Ishikawa (cell line): ENCODE measurements around the gene MLLT3.

Experiments
- CEBPB ChIP-seq: IDR thresholded peaks from 2 replicates; pipeline ENCODE4 v1.6.1; 2012
- CREB1 ChIP-seq: IDR thresholded peaks from 2 replicates; pipeline ENCODE4 v1.6.1; 2012; ENCODE audit warnings: low read depth
- EGR1 ChIP-seq: IDR thresholded peaks from 2 replicates; pipeline ENCODE4 v1.6.1; 2012
- EP300 ChIP-seq: IDR thresholded peaks from 2 replicates; pipeline ENCODE4 v1.6.1; 2012; ENCODE audit warnings: borderline replicate concordance
- FOXM1 ChIP-seq: IDR thresholded peaks from 2 replicates; pipeline ENCODE4 v1.6.1; 2012; ENCODE audit warnings: low read depth, borderline replicate concordance
- NFIC ChIP-seq: IDR thresholded peaks from 2 replicates; pipeline ENCODE4 v1.6.1; 2012
- RAD21 ChIP-seq: IDR thresholded peaks from 2 replicates; pipeline ENCODE4 v1.6.1; 2012; ENCODE audit warnings: low read depth
- TAF1 ChIP-seq: IDR thresholded peaks from 2 replicates; pipeline ENCODE4 v1.6.1; 2012; ENCODE audit warnings: low read depth, mild to moderate bottlenecking
- TCF12 ChIP-seq: IDR thresholded peaks from 2 replicates; pipeline ENCODE4 v1.6.1; 2012; ENCODE audit warnings: low read depth
- TEAD4 ChIP-seq: IDR thresholded peaks from 2 replicates; pipeline ENCODE4 v1.6.1; 2012
- YY1 ChIP-seq: IDR thresholded peaks from 2 replicates; pipeline ENCODE4 v1.6.1; 2012; ENCODE audit warnings: low read depth
- ZBTB7A ChIP-seq: IDR thresholded peaks from 2 replicates; pipeline ENCODE4 v1.6.1; 2012; ENCODE audit warnings: low read depth
- TF ChIP-seq, protein P1 (sequence below): IDR thresholded peaks from 2 replicates; pipeline ENCODE4 v1.6.1; 2012; ENCODE audit warnings: low read depth, mild to moderate bottlenecking
- TF ChIP-seq, protein P2 (sequence below): IDR thresholded peaks from 2 replicates; pipeline ENCODE4 v1.6.1; 2012
- TF ChIP-seq, protein P3 (sequence below): IDR thresholded peaks from 2 replicates; pipeline ENCODE4 v1.6.1; 2012

Gene MLLT3

DNA sequence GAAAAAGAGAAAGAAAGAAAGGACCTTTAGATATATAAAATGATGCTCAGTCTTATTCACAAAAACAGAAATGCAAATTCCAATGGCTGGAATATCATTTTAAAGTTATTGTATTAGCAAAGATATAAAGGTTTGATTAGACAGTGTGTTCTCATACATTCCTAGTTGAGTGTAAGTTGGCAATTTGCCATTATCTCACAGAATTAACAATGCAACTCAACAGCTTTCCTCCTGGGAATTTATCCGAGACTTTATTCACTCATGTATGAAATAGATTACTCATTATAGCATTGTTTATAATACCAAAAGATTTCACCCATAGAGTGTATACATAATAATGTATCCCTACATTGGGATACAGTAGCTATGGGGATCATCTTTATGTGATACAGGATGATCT is 27.1 kb upstream of the MLLT3 start:
- TF ChIP-seq NFIC (peak; percentile 57), YY1 (no peak)
- TF ChIP-seq, protein P1, sequence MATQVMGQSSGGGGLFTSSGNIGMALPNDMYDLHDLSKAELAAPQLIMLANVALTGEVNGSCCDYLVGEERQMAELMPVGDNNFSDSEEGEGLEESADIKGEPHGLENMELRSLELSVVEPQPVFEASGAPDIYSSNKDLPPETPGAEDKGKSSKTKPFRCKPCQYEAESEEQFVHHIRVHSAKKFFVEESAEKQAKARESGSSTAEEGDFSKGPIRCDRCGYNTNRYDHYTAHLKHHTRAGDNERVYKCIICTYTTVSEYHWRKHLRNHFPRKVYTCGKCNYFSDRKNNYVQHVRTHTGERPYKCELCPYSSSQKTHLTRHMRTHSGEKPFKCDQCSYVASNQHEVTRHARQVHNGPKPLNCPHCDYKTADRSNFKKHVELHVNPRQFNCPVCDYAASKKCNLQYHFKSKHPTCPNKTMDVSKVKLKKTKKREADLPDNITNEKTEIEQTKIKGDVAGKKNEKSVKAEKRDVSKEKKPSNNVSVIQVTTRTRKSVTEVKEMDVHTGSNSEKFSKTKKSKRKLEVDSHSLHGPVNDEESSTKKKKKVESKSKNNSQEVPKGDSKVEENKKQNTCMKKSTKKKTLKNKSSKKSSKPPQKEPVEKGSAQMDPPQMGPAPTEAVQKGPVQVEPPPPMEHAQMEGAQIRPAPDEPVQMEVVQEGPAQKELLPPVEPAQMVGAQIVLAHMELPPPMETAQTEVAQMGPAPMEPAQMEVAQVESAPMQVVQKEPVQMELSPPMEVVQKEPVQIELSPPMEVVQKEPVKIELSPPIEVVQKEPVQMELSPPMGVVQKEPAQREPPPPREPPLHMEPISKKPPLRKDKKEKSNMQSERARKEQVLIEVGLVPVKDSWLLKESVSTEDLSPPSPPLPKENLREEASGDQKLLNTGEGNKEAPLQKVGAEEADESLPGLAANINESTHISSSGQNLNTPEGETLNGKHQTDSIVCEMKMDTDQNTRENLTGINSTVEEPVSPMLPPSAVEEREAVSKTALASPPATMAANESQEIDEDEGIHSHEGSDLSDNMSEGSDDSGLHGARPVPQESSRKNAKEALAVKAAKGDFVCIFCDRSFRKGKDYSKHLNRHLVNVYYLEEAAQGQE: no peak

DNA sequence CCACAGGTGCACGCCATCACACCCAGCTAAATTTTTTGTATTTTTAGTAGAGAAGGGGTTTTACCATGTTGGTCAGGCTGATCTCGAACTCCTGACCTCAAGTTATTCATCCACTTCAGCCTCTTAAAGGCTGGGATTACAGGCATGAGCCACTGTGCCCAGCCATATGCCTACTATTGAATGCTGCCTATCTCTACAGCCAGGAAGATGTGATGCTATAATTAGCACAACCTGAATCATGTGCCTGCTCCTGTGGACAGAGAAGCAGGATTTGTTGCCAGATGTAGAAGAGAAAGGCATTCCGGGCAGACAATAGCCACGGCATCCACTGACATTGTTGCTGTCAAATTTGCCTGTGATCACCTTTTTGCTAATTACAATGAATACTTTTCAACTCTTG is 24.4 kb upstream of the MLLT3 start:
- TF ChIP-seq ZBTB7A (no peak), CREB1 (no peak), RAD21 (no peak), CEBPB (no peak), EGR1 (no peak), TAF1 (no peak), TCF12 (no peak), EP300 (no peak), NFIC (no peak)
- TF ChIP-seq, protein P1: no peak

DNA sequence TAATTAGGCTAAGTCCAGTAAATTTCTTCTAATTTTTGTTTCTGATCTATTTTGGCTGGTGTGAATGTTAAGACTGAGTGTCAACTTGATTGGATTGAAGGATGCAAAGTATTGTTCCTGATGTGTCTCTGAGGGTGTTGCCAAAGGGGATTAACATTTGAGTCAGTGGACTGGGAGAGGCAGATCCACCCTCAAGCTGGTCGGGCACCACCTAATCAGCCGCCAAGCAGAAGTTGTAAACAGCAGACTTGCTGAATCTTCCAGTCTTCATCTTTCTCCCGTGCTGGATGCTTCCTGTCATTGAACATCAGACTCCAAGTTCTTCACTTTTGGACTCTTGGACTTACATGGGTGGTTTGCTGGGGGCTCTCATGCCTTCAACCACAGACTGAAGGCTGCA is 21.4 kb upstream of the MLLT3 start:
- TF ChIP-seq CREB1 (no peak), EP300 (no peak), TEAD4 (no peak), ZBTB7A (no peak), YY1 (no peak), RAD21 (no peak), TCF12 (no peak), TAF1 (no peak), EGR1 (no peak), FOXM1 (no peak), CEBPB (no peak), NFIC (no peak)
- TF ChIP-seq, protein P1: no peak
- TF ChIP-seq, protein P2, sequence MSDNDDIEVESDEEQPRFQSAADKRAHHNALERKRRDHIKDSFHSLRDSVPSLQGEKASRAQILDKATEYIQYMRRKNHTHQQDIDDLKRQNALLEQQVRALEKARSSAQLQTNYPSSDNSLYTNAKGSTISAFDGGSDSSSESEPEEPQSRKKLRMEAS: no peak
- TF ChIP-seq, protein P3, sequence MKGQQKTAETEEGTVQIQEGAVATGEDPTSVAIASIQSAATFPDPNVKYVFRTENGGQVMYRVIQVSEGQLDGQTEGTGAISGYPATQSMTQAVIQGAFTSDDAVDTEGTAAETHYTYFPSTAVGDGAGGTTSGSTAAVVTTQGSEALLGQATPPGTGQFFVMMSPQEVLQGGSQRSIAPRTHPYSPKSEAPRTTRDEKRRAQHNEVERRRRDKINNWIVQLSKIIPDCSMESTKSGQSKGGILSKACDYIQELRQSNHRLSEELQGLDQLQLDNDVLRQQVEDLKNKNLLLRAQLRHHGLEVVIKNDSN: no peak

DNA sequence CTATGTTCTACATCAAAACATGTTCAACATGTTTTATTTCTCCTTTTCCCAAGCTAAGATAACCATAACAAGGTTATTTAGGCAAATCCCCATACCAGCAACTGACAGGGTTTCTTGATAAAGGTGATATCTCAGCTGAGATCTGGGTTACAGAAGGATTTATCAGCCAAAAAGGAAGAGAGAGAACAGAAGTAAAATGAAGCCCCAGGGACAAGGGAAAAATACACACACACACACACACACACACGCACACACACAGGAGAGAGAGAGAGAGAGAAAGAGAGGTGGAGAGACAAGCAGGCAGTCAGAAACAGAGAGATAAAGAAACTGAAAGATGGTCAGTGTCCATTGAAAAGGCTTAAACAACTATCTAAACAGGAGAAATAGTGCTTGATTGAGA is 19.7 kb upstream of the MLLT3 start:
- TF ChIP-seq, protein P3: no peak
- no peak for TF ChIP-seq ZBTB7A

DNA sequence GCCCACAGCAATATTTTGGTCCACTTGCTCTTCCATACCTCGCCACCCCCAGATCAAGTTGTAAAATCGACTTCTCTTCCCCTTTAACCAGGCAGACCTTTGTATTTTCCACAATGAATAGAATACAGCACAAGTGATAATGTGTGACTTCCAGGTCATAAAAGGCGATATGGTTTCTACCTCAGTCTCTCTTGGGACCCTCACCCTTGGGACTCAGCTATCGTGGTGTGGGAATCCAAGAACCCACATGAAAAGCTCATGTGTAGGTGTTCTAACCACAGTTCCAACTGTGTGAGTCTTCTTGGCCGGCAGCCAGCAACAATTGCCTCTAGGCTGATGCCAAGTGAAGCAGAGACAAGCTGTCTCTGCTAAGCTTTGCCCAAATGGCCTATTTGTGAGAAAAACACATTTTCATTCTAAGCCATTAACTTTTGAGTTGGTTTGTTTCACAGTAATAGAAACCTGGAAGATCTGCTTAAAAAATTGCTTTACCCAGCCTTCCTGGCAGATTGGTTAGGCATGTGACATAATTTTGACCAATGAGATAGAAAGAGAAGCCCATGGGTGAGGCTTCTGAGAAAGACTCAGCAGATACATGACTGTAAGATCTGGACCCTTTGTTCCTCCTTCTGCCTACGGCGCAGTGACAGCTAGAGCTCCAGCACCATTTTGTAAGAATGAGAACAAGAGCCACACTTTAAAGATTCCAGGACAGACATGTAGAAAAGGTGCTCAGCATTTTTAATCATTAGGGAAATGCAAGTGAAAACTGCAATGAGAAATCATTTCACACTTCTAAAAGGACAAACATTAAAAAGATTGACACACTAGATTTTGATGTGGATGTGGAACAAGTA is 18.3 kb upstream of the MLLT3 start:
- TF ChIP-seq NFIC: peak; percentile 77
- no peak for TF ChIP-seq CEBPB
